ENCODE data around the gene CYP24A1.

CYP24A1 gene

DNA sequence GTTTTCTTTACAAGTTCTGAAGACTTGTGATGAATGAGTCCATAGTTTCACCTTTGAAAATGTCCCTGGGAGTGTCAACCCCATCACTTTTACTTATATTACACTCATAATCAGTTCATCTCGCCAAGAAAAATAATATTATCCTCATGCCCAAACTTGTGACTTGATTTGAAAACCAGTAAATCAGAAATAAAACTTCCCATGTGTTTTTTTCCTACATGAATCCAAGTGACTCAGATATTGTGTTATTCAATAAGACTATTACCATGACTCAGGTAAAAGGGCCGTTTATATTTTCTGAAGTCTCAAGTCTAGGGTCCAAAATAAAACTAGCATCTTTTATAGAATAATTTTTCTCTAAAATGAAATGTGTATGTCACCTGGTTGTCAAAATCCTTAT lies 15.8 kb upstream of the CYP24A1 start:
- H3K36me3 ChIP-seq (ENCODE audit: control insufficient read depth, insufficient read depth, low read length), result no peaks in the 10 kb centered on the region
- no peak overlapping the region for H3K9ac ChIP-seq (ENCODE audit: low read depth, low read length)
- H3K4me3 ChIP-seq (ENCODE audit: low read depth, low read length), result no peak overlapping the region
- no peak overlapping the region for H3K27ac ChIP-seq (ENCODE audit: low read depth, low read length)
- H3K27me3 ChIP-seq (ENCODE audit: control insufficient read depth, insufficient read depth, low read length), result no peaks in the 10 kb centered on the region
- H3K9me3 ChIP-seq (ENCODE audit: control insufficient read depth, insufficient read depth, low read length), result no peaks in the 10 kb centered on the region
- H3K4me1 ChIP-seq (ENCODE audit: control insufficient read depth, insufficient read depth, low read length), result no peaks in the 10 kb centered on the region

DNA sequence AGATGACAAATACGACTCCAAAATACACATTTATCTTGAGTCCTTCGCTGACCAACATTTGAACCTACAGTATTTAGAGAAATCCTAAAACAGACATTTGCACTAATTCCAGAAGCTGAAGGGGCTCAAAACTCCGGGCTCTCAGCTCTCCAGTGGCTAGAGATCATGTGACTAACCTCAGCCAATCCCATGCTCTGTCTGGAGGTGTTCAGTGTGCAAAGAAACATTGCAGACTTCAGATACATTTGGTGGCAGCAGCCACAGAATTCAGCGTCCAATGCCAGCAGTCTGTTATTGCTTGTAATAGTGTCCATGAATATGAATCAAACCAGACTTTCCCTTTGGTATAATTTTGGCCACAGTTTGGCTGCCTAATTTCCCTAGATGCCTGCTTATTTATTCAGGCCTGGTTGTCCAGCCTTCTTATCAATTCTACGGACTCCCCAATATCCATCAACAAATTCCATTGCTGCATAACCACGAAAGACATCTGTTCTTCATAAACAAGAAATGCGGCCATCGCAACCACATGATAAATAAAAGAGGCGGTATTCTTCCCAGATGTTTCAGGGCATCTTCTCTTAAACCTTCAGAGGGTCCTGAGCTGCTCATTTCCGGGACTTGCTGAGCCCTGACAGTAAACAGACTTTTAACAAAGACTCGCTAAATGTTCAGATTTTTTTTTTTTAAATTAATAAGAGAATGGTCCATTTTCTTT lies 14.5 kb upstream of the CYP24A1 start:
- H3K4me1 ChIP-seq (ENCODE audit: control insufficient read depth, insufficient read depth, low read length), result no peaks in the 10 kb centered on the region
- no peaks in the 10 kb centered on the region for H3K9me3 ChIP-seq (ENCODE audit: control insufficient read depth, insufficient read depth, low read length)
- H3K4me3 ChIP-seq (ENCODE audit: low read depth, low read length), result no peak overlapping the region
- H3K9ac ChIP-seq (ENCODE audit: low read depth, low read length), result no peak overlapping the region
- no peak overlapping the region for H3K27ac ChIP-seq (ENCODE audit: low read depth, low read length)
- no peaks in the 10 kb centered on the region for H3K36me3 ChIP-seq (ENCODE audit: control insufficient read depth, insufficient read depth, low read length)
- no peaks in the 10 kb centered on the region for H3K27me3 ChIP-seq (ENCODE audit: control insufficient read depth, insufficient read depth, low read length)

DNA sequence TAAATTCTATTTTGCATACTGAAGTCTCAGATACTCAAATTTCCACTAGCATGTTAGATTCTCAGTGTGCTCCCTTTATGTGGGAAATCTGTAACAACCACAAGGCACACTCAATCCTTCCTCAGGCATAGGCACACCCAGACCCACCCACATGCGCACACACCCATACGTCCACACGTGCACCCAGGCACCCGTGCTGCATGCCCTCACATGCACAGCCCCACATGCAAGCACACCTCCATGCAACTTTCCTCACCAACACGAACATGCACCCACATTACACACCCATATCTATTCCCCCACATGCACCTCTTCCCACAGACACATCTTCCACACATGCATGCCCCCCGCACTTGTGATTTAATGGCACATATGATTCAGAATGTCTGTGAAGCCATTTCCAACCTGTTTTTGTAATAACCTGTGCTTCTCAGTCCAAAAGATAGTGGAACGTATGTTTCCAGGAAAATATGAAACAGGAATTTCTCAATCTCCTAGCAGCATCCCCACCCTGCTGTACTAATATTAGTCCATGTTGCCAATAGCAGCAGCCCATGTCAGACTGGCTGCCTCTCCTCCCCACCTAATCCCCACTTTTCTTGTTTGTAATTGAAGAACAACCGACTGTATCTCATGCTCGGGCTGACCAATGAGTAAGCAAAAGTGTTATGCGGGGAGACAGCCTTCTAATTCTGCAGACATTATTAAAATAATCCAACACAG lies 11.3 kb upstream of the CYP24A1 start:
- H3K4me3 ChIP-seq (ENCODE audit: low read depth, low read length), result no peak overlapping the region
- no peaks in the 10 kb centered on the region for H3K36me3 ChIP-seq (ENCODE audit: control insufficient read depth, insufficient read depth, low read length)
- no peaks in the 10 kb centered on the region for H3K27me3 ChIP-seq (ENCODE audit: control insufficient read depth, insufficient read depth, low read length)
- H3K27ac ChIP-seq (ENCODE audit: low read depth, low read length), result no peak overlapping the region
- H3K9me3 ChIP-seq (ENCODE audit: control insufficient read depth, insufficient read depth, low read length), result no peaks in the 10 kb centered on the region
- H3K9ac ChIP-seq (ENCODE audit: low read depth, low read length), result no peak overlapping the region
- H3K4me1 ChIP-seq (ENCODE audit: control insufficient read depth, insufficient read depth, low read length), result no peaks in the 10 kb centered on the region

DNA sequence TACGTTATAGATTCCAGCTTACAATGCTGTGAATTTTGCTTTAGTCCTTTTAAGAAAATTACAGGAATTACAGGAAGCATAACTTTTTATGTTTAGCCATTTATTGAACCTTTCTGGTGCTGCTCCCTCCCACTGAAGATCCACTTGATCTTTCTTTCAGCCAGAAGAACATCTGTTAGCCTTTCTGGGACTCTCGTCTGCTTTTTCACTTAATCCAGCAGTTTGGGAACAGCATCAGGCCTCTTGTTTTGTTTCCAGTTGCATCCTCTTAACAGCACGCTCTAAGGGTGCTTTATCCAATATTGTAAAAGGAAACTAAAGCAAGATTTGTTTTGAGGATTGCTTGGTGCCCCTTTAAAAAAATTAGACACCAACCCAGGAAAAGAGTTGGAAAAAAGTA lies 10.3 kb upstream of the CYP24A1 start:
- Histone ChIP-seq H3K4me1 (ENCODE audit: control insufficient read depth, insufficient read depth, low read length) (no peaks in the 10 kb centered on the region), H3K4me3 (ENCODE audit: low read depth, low read length) (no peak overlapping the region), H3K9ac (ENCODE audit: low read depth, low read length) (no peak overlapping the region), H3K27ac (ENCODE audit: low read depth, low read length) (no peak overlapping the region), H3K9me3 (ENCODE audit: control insufficient read depth, insufficient read depth, low read length) (no peaks in the 10 kb centered on the region), H3K27me3 (ENCODE audit: control insufficient read depth, insufficient read depth, low read length) (no peaks in the 10 kb centered on the region), H3K36me3 (ENCODE audit: control insufficient read depth, insufficient read depth, low read length) (no peaks in the 10 kb centered on the region)

DNA sequence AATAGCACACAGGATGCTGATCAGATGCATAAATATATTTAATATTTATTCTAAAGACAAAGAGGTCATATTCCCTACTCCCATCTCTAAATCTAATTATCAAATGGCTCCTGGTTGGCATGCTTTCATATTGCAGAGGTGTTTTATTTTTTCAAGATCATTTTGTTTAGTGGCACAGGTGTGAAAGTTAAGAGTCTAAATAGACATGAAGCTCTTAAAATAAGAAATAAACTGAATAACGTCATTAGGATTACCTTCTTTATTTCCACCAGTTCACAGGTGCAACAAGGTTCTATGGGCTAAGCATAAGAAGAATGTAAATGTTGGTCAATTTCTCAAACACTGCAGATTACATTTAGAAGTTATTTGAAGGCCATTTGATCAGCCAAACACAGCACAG lies 7.1 kb upstream of the CYP24A1 start:
- no peaks in the 10 kb centered on the region for H3K27me3 ChIP-seq (ENCODE audit: control insufficient read depth, insufficient read depth, low read length)
- H3K4me1 ChIP-seq (ENCODE audit: control insufficient read depth, insufficient read depth, low read length), result no peaks in the 10 kb centered on the region
- H3K36me3 ChIP-seq (ENCODE audit: control insufficient read depth, insufficient read depth, low read length), result no peaks in the 10 kb centered on the region
- H3K27ac ChIP-seq (ENCODE audit: low read depth, low read length), result no peak overlapping the region
- H3K9ac ChIP-seq (ENCODE audit: low read depth, low read length), result no peak overlapping the region
- no peak overlapping the region for H3K4me3 ChIP-seq (ENCODE audit: low read depth, low read length)
- H3K9me3 ChIP-seq (ENCODE audit: control insufficient read depth, insufficient read depth, low read length), result no peaks in the 10 kb centered on the region

DNA sequence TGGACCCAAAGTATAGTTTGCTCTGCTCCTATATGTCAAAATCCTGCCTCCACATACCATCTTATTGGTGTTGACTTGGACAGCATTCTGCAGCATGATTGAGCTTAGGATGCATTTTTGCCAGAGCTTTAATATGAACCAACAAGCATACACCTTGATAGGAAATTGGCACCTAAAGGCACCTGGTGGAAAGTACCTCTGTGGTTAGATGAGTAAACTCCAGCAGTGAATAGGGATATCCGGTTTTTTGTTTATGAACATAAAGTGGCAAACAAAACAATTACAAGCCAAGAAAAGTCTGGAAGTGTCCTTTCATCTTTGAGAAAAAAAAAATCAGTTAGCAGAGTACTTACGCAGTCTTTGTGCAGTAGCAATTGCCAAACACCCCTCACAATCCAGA lies 6.2 kb upstream of the CYP24A1 start:
- H3K9ac ChIP-seq (ENCODE audit: low read depth, low read length), result no peak overlapping the region
- no peak overlapping the region for H3K4me3 ChIP-seq (ENCODE audit: low read depth, low read length)
- no peaks in the 10 kb centered on the region for H3K36me3 ChIP-seq (ENCODE audit: control insufficient read depth, insufficient read depth, low read length)
- peaks cover 5% of the 10 kb centered on the region; the same call in 1 of the 2 replicates for H3K4me1 ChIP-seq (ENCODE audit: control insufficient read depth, insufficient read depth, low read length)
- no peaks in the 10 kb centered on the region for H3K9me3 ChIP-seq (ENCODE audit: control insufficient read depth, insufficient read depth, low read length)
- H3K27me3 ChIP-seq (ENCODE audit: control insufficient read depth, insufficient read depth, low read length), result peaks cover 10% of the 10 kb centered on the region
- H3K27ac ChIP-seq (ENCODE audit: low read depth, low read length), result no peak overlapping the region

DNA sequence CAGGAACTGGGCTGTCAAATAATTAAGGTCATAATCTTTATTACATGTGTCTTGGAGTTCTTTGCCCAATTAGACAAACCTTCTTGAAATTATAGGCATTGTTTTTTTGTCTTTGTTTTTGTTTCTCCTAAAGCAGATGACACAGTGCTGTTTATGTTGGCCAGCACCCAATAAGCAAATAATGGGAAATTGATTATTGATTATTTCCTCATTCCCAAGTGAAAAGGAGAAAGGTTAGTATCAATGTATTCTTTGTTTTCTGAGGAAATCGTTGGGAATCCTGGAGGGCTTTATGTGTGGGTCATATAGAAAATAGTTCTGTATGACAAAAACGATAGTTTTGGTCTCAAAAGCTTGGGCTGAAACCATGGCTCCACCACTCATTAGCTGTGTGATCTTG lies 4.5 kb upstream of the CYP24A1 start:
- Histone ChIP-seq H3K4me3 (ENCODE audit: low read depth, low read length) (no peak overlapping the region), H3K4me1 (ENCODE audit: control insufficient read depth, insufficient read depth, low read length) (peaks cover 12% of the 10 kb centered on the region), H3K36me3 (ENCODE audit: control insufficient read depth, insufficient read depth, low read length) (no peaks in the 10 kb centered on the region), H3K9ac (ENCODE audit: low read depth, low read length) (no peak overlapping the region), H3K9me3 (ENCODE audit: control insufficient read depth, insufficient read depth, low read length) (no peaks in the 10 kb centered on the region), H3K27ac (ENCODE audit: low read depth, low read length) (no peak overlapping the region), H3K27me3 (ENCODE audit: control insufficient read depth, insufficient read depth, low read length) (peaks cover 26% of the 10 kb centered on the region)

DNA sequence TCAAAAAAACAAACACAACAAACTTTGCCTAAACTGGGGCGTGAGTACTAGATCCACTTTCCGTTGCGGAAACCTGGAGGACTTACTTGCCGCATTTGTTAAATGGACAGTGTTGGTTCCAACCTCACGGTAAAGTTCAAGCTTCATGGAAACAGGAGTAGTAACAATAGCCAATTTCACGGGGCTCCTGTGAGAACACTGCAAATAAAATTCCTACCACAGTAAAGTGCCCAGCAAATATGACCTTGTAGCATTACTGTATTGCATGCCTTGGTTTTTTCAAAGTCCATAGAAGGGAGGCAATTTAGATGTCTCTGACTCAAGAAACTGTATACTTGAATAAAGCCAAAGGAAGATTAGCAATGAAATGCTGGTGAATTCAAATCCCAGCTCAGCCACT lies 3.6 kb upstream of the CYP24A1 start:
- H3K27ac ChIP-seq (ENCODE audit: low read depth, low read length), result no peak overlapping the region

DNA sequence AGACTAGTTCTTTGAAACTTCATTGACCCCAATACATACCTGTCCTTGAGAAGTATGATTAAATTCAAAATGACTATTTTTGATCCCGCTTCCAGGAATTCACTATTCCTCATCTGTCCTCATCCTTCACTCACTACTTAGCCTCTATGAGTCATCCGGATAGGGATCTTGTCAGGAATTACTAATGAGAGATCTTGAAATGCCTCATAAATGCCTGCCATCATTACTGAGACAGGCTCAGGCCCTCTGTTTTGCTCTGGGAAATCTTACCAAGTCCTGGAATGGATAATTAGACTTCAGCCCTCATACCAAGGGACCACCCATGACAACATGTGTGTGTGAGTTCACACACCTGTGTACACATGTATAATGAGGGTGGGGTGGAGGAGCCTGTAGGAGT lies 2.8 kb upstream of the CYP24A1 start:
- Histone ChIP-seq H3K4me1 (ENCODE audit: control insufficient read depth, insufficient read depth, low read length) (peaks cover 16% of the 10 kb centered on the region), H3K27me3 (ENCODE audit: control insufficient read depth, insufficient read depth, low read length) (peaks cover 43% of the 10 kb centered on the region), H3K36me3 (ENCODE audit: control insufficient read depth, insufficient read depth, low read length) (no peaks in the 10 kb centered on the region), H3K9me3 (ENCODE audit: control insufficient read depth, insufficient read depth, low read length) (no peaks in the 10 kb centered on the region), H3K4me3 (ENCODE audit: low read depth, low read length) (no peak overlapping the region), H3K9ac (ENCODE audit: low read depth, low read length) (no peak overlapping the region), H3K27ac (ENCODE audit: low read depth, low read length) (no peak overlapping the region)

More for the DNA sequence above, 3.6 kb upstream of the CYP24A1 start:
- Histone ChIP-seq H3K9ac (ENCODE audit: low read depth, low read length) (no peak overlapping the region), H3K9me3 (ENCODE audit: control insufficient read depth, insufficient read depth, low read length) (no peaks in the 10 kb centered on the region), H3K27me3 (ENCODE audit: control insufficient read depth, insufficient read depth, low read length) (peaks cover 35% of the 10 kb centered on the region), H3K4me1 (ENCODE audit: control insufficient read depth, insufficient read depth, low read length) (peaks cover 14% of the 10 kb centered on the region), H3K36me3 (ENCODE audit: control insufficient read depth, insufficient read depth, low read length) (no peaks in the 10 kb centered on the region), H3K4me3 (ENCODE audit: low read depth, low read length) (no peak overlapping the region)

DNA sequence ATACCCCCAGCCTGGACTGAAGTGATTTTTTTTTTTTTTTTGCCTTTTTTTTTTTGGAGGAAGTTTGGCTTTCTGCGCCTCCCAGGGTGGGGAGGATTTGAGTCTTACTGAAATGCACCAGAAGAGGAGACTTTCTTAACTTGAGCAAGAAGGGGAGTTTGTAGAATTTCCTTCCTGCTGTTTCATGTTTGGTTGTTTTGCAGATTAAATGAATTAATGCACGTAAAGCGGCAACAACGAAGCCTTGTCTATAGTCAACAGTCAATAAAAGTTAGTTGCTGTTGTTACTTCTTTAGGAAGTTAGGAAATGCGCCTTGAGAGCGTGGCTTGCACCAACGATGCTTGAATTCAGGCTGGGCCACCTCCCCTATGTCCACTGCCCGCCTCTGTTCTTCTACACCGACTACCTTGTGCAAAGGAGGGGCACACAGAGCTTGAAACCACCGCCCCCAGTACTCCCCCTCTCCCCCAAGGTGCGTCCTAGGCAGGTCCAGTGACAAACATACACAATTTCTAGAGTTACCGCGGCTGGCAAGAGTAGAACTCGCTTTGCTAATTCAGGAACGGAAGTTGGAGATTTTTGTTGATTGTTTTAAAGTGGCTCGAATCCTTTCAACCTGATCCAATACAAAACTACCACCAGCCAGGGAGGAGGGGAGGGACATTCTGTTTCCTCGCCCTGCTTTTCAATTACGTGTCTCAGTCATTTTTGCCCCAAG lies 830 bp upstream of the CYP24A1 start:
- no peak overlapping the region for H3K9ac ChIP-seq (ENCODE audit: low read depth, low read length)
- peaks cover 58% of the 10 kb centered on the region for H3K27me3 ChIP-seq (ENCODE audit: control insufficient read depth, insufficient read depth, low read length)
- peaks cover 16% of the 10 kb centered on the region for H3K4me1 ChIP-seq (ENCODE audit: control insufficient read depth, insufficient read depth, low read length)
- H3K9me3 ChIP-seq (ENCODE audit: control insufficient read depth, insufficient read depth, low read length), result no peaks in the 10 kb centered on the region
- no peak overlapping the region for H3K27ac ChIP-seq (ENCODE audit: low read depth, low read length)
- no peaks in the 10 kb centered on the region for H3K36me3 ChIP-seq (ENCODE audit: control insufficient read depth, insufficient read depth, low read length)
- peak overlapping the region; percentile 48 for H3K4me3 ChIP-seq (ENCODE audit: low read depth, low read length)
